Left lobe of liver (tissue), 2 donors: Measurements from ENCODE around the gene TP53. TPM values are rescaled to one million over a fixed set of nuclear protein-coding genes. Genes with fewer than 3 reads are reported as not detected.
"Not testable (repeated sequence)": the region's sequence is repeated elsewhere in the genome, so short reads cannot be mapped to it uniquely, and the experiment has no call there.

Experiments used
- ATAC-seq: fragments of 200-7000 bp; cut with Tn5 transposase; one replicate; pipeline ENCODE4 v1.9.1; 2020; ENCODE audit warnings: mild to moderate bottlenecking, moderate library complexity
- DNase-seq: peaks from one replicate; pipeline ENCODE4 v3.0.0-alpha.2; 2020; ENCODE audit warnings: low spot score
- total RNA-seq: library from RNA; stranded (reverse); gene quantifications from one replicate; pipeline ENCODE4 v1.2.1, GENCODE V29; 2021
- donor health status: DM: no; HTN: no; CAD: no; lungs with moderate emphysema.
- donor health status: DM: no; HTN: yes; CAD: no.

Gene TP53
- total RNA-seq, 1 donor from 2014 or later: 13.6 TPM

DNA sequence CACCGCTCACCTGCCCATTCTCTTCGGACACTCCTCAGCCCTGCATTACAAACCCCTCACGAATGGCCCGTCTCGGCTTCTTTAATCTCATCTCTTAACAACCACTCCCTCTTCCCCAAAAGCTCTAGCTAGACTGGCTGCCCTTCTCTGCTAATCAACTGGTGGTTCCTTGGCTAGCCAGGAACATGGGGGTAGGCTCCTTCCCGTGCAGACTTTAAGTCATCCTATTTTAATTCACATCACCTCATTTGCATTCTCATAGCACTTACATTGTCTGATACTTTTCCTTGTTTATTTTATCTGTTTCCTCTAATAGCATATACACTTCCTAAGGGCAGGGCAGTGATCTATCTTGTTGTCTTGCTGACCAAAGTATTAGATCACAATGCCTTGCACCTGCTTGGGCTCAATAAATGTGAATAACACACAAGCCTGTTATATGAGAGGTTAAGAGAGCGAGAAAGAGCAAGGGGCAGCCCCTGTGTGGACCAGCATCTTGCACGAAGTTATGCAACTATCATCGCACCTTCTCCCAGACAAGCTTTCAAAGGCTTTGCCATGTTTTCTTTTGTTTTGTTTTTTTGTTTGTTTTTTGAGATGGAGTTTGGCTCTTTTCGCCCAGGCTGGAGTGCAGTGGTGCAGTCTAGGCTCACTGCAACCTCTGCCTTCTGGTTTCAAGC, 9.8 kb downstream of the TP53 start:
- ATAC-seq (no peak), DNase-seq (no peak)

DNA sequence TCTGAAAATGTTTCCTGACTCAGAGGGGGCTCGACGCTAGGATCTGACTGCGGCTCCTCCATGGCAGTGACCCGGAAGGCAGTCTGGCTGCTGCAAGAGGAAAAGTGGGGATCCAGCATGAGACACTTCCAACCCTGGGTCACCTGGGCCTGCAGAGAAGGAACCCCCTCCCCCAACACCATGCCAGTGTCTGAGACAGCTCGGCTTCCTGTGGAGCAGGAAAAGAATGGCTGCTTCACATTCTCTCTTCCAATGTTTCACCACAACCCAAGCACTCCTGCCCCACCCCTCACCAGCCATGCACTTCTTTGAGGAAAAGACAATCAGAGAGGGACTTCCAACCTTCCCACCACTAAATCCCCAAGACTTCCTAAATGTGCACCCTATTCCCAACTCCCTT, 10.8 kb downstream of the TP53 start:
- no peak for ATAC-seq

DNA sequence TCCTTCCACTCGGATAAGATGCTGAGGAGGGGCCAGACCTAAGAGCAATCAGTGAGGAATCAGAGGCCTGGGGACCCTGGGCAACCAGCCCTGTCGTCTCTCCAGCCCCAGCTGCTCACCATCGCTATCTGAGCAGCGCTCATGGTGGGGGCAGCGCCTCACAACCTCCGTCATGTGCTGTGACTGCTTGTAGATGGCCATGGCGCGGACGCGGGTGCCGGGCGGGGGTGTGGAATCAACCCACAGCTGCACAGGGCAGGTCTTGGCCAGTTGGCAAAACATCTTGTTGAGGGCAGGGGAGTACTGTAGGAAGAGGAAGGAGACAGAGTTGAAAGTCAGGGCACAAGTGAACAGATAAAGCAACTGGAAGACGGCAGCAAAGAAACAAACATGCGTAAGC, 12.4 kb downstream of the TP53 start:
- no peak for ATAC-seq
- no peak for DNase-seq

More for the DNA sequence above, 10.8 kb downstream of the TP53 start:
- DNase-seq: no peak

DNA sequence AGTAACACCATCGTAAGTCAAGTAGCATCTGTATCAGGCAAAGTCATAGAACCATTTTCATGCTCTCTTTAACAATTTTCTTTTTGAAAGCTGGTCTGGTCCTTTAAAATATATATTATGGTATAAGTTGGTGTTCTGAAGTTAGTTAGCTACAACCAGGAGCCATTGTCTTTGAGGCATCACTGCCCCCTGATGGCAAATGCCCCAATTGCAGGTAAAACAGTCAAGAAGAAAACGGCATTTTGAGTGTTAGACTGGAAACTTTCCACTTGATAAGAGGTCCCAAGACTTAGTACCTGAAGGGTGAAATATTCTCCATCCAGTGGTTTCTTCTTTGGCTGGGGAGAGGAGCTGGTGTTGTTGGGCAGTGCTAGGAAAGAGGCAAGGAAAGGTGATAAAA, 14.1 kb downstream of the TP53 start:
- DNase-seq (no peak), ATAC-seq (no peak)

DNA sequence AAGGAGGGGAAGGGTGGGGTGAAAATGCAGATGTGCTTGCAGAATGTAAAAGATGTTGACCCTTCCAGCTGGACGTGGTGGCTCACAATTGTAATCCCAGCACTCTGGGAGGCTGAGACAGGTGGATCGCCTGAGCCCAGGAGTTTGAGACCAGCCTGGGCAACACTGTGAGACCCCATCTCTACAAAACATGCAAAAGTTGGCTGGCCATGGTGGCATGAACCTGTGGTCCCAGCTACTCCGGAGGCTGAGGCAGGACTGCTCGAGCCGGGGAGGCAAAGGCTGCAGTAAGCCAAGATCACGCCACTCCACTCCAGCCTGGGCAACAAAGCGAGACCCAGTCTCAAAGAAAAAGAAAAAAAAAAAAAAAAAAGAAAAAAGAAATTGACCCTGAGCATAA, 18.8 kb downstream of the TP53 start:
- DNase-seq (no peak), ATAC-seq (no peak)

DNA sequence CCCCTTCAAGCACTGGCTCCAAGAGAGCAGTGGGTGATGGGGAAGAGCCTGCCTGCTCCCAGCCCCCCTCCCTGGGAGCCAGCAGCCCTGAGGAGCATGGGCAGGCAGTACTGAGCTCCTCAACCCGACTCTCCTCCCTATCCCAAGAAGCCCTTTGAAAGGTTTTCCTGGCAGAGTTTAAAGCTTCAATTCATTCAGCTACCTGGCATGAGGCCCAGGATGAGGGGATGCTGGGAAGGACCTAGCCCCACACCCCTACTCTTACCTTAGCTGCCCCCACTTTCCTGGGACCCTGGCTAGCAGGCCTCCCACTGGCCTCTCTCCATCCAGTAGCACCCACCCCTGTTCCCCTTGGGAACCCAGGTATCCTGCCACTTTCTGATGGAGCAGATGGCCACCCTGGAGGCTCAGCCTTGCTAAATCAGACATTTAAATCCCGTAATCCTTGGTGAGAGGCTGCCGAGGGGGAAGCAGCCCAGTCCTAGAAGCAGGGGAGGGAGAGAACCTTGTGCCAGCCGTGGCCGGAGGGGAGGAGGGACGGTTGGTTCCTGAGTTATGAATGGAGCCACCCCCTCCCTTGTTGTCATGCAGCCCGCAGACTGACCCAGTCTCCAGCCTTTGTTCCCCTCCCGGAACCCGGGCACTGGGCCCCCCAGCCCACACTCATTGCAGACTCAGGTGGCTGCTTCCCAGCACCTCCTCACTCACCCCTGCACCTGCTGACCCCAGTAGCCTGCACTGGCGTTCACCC, 19.5 kb downstream of the TP53 start:
- ATAC-seq: no peak

DNA sequence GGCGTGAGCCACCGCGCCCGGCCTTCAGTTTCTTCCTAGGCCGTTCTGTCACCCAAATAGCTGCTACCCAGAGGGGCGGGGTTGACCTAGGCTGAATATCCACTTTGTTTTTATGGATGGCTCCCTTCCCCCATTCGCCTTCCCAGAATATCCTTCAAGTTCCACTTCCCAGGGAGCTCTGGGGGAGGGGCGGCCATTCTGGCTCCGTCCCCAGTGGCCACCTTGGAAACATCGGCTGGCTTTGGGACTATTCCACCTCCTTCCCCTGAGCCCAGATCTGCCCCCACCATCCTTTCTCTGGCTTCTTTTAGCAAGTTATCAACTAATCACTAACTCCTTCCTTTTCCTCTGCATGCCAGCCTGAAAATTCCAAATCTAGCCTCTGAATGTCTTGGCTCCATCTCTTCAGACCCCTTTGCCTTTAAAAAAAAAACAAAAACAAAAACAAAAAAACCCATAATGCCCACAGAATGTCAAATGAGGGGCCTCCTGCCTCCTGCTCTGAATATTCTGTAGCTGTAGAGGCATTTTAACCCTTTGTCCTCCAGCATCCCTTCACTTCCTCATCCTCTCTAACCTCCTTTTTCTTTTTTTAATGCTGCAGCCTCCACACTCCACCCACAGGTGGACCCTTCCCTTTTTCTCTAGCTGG, 30.2 kb downstream of the TP53 start:
- DNase-seq (no peak), ATAC-seq (peak; percentile 20)

More for the DNA sequence above, 19.5 kb downstream of the TP53 start:
- DNase-seq: no peak

DNA sequence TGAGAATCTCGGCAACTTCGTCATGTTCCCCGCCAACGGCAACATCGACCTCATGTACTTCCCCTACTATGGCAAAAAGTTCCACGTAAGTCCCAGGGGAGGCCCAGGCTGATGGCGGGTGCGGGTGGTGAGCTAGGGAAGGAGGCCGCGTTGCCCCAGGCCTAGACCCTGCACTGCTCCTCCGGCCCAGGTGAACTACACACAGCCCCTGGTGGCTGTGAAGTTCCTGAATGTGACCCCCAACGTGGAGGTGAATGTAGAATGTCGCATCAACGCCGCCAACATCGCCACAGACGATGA, 31.8 kb downstream of the TP53 start:
- DNase-seq: no peak
- no peak for ATAC-seq

DNA sequence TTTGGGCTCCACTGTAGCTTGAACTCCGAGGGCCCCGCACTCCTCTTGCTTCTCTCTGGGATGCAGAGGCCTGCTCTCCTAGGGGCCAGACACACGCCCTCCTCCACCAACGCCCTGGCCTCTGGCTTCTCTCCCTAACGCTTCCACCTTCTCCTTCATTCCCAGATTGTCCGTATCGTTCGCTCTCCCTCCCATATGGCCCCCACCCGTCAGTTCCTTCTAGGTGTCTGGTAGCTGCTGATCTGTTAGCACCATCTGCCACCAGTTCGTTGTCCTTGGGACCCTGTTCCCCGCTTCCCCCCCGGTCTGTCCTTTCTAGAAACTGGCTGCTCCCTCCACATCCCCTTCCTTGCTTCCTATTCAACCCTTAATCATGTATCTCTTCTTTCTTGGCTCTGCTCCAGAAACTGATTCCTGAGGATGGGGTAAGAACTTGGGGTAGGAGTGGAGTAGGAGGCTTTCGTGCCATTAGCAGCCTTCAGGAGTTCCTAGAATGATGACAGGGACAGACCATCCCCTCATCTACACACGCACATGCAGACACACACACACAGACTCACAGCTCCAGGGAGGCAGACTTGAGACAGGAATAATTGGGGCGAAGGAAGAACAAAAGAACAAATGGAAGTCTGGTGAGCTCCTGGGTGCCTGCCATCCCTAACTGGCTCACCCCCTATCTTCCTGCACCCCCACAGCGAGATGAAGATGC, 32.3 kb downstream of the TP53 start:
- ATAC-seq: no peak
- DNase-seq: no peak

DNA sequence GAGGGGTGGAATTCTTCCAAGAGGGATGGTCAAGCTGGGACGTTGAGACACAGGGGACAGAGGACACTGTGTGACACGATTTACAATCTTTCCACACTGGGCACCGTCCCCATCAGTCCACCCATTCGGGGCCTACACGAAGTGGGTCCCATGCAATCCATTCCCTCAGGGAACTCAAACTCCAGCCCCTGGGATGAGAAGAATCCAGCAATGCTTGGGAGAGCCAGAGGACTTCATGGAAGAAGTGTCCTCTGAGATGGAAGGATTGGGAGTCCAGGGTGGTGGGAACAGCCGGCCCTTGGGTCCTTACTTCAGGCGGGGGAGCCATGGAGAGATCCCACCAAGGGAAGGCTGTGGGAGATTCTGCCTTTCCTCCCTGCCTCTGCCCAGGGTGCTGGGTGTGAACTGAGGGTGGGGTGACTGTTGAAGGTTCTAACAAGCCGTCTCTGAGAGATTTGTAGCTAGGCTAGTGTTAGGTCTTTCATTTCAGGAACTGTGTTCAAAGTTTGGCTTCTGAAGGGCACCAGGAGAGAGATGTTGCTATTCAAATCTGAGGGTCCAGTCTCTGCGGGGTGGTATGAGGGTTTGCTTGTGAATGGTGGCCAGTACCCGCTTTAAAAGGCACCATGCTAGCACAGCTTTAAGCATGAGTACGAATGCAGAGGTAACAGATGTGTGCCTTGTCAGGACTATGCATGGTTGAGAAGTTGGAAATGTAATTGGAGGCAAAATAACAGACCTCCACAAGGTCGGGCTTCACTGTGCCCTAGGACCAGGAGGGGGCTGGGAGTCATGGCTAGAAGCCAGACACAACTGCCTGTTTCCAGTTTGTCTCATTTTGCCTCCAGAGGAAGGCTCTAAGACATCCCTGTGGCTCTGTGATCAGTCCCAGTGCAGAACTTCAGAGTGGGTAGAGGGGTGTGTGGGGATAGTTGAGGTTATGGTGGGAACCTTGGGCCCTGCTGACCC, 34.6 kb downstream of the TP53 start:
- DNase-seq (no peak), ATAC-seq (no peak)

DNA sequence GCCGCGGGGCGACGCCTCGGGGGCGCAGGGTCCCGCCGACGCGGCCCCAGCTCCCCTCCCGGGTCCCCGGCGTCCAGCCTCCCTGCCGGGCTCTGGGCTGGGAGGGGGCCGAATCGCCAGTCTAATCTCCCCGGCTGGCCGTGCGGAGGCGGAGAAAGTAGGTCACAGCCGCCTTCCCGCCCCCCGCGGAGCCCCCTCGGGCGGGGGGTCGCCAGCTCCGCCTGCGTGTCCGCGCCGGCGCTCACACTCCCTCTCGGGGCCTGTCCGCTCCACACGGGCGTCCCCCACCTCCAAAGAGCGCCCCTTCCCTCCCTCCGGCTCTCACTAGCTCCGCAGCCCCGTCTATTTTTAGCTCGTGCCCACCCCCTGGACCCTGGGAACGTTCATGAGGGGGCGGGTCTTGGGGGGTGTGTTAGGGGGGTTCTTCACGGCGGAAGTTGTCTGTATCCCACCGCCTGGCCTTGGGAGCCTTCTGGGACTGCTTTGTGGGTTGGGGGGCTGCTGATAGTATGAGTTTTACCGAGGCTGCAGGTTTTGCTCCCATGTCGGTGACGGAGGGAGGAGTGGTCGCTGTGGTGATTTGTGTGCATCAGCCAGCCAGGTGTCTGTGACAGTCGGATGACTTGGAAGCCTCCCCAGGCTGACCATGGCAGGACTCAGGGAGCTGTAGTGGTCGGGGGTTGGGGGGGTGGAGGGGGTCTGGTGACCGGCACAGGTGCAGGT, 35.5 kb downstream of the TP53 start:
- ATAC-seq (peak; percentile 8), DNase-seq (no peak)

DNA sequence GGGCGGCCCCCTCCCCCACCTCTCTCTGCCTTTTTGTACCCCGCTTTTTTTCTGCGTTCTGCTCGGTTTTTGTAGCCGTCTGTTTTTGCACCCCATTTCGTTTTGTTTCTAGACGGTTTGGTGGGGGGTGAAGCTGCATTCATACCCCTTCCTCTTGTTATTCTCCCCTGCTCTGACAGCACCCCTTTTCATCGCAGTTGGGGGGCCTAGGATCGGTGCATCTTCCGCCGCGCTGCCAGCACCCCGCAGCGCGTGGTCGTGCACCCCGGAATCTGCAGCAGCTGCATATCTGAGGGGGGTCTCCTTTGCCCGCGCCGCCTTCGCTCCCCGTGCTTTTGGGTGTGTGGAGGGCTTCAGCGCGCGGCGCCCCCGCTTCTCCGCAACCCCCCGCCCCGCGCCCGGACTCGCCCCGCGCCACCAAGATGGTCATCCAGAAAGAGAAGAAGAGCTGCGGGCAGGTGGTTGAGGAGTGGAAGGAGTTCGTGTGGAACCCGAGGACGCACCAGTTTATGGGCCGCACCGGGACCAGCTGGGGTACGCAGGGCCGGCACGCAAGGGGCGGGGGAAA, 36.1 kb downstream of the TP53 start:
- DNase-seq: no peak
- no peak for ATAC-seq

DNA sequence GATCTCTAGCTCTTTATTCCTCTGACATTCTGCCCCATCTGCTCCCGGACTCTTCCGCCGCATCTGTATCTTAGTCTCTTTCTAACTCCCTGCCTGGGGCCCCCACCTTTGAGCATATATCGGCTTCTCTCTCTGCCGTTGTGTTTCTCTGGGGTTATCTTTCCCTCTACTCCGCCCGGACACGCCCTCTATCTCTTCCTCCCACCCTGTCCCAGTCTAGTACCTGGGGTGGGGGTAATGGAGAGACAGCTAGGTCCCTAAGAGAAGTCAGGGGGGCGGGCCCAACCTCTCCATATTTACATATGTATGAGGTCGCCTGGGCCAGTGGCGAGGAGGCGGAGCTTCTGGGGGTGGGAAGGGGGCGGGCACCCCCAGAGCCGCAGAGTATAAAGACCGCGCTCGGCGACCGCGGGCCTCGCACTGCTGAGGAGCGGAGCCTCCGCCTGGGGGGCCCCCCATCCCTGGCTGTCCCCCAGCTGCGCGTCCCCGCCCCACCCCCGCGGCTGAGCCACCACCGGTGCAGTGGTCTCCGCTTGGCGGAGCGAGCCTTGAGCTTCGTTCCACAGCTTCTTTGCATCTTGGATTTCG, 36.7 kb downstream of the TP53 start, which contains the start of gene ATP1B2:
ATP1B2 (plus strand) TSS at position 418 of the 588 bp plus-strand sequence. CDS start 593 bp downstream, outside the sequence.
- ATAC-seq (peak; percentile 90), DNase-seq (peak; percentile 67)

DNA sequence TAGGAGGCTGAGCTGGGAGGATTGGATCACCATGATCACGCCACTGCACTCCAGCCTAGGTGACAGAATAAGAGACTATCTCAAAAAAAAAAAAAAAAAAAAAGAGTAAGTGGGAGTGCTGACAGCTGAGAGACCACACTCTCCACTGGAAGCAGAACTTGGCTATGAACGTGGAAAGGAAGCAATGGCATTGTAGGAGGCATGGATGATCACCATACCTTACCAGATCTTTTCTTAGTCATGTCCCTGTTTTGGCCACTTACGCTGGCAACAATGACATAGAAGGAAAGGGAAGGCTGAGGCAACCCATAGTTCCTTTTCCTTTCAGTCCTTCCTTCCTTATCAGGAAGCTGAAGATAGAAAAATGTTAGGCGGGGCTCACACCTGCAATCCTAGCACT, 40.3 kb downstream of the TP53 start:
- ATAC-seq (no peak), DNase-seq (no peak)

DNA sequence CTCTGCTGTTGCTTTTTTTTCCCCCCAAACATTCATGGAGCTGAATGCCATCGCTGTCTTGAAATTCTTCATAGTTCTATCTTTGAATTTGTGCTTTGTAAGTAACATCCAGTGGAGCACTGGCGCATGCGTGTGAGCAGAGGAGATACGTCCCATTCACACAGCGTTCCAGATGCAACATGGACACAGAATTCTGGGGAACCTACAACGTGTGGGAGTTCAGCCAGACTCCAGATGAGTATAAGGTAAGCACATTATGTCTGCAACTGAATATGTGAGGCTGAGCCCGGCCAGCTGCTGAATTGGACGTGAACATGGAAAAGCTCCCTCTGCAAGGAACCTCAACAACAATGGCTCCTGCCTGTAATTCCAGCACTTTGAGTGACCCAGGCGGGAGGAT, 40.8 kb downstream of the TP53 start:
- DNase-seq: no peak
- no peak for ATAC-seq

DNA sequence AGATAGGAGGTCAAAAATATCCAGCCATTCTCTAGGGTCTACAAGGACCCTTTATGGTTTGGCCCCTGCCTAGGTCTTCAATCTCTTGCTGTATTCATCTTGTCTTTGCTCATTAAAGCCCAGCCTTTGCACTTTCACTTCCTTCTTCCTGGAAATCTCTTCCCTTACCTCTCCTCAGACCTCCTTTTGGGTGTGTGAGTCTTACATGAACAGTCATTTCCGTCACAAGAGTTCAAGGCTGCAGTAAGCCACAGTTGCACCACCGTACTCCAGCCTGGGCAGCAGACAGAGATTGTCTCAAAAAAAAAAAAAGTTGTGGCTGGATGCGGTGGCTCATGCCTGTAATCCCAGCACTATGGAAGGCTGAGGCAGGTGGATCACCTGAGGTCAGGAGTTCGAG, 42.5 kb downstream of the TP53 start:
- ATAC-seq: no peak
- no peak for DNase-seq

DNA sequence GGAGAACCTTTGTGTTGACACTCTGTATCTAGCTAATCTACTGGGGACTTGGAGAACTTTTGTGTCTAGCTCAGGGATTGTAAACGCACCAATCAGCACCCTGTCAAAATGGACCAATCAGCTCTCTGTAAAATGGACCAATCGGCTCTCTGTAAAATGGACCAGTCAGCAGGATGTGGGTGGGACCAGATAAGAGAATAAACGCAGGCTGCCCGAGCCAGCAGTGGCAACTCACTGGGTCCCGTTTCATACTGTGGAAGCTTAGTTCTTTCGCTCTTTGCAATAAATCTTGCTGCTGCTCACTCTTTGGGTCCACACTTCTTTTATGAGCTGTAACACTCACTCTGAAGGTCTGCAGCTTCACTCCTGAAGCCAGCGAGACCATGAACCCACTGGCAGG, 45.7 kb downstream of the TP53 start:
- DNase-seq, ATAC-seq: not testable (repeated sequence)

DNA sequence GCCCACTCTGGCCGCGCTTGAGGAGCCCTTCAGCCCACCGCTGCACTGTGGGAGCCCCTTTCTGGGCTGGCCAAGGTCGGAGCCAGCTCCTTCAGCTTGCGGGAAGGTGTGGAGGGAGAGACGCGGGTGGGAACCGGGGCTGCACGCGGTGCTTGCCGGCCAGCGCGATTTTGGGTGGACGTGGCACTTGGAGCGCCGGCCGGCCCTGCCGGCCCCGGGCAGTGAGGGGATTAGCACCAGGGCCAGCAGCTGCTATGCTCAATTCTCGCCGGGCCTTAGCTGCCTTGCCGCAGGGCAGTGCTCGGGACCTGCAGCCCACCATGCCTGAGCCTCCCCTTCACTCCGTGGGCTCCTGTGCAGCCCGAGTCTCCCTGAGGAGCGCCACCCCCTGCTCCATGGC, 46.5 kb downstream of the TP53 start:
- DNase-seq (no peak), ATAC-seq (no peak)

DNA sequence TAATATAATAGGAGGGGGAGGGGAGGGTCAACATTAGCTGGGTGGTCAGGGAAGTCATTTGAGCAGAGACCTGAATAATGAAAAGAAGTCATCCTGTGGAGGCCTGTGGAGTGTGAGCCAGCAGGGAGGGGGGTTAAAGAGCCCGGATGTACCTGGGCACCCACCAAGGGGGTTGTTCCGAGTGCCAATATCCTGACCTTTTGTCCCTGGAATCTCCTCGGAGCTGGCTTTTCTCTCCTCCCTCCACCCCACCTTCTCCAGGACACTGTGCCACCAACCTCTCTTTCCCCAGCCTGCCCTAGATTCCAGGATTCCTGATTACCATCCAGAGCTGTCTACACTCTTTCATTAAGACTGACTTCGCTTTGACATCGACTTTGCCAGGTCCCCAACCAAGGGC, 51.1 kb downstream of the TP53 start:
- DNase-seq (no peak), ATAC-seq (no peak)
